Astrocyte (in vitro differentiated cells and primary cell): Measurements from ENCODE around the gene GZMA.

ENCODE experiments used
- EZH2 ChIP-seq: IDR thresholded peaks from 2 replicates; pipeline ENCODE4 v1.6.1; 2012; ENCODE audit warnings: mild to moderate bottlenecking, low read length, inconsistent platforms; ENCODE audit not compliant: insufficient read depth
- TF ChIP-seq, protein P1 (sequence below): IDR thresholded peaks from 2 replicates; pipeline ENCODE4 v1.5.1; 2011; ENCODE audit warnings: low read depth, mild to moderate bottlenecking, inconsistent platforms, low read length, moderate library complexity; ENCODE audit not compliant: insufficient read depth

DNA sequence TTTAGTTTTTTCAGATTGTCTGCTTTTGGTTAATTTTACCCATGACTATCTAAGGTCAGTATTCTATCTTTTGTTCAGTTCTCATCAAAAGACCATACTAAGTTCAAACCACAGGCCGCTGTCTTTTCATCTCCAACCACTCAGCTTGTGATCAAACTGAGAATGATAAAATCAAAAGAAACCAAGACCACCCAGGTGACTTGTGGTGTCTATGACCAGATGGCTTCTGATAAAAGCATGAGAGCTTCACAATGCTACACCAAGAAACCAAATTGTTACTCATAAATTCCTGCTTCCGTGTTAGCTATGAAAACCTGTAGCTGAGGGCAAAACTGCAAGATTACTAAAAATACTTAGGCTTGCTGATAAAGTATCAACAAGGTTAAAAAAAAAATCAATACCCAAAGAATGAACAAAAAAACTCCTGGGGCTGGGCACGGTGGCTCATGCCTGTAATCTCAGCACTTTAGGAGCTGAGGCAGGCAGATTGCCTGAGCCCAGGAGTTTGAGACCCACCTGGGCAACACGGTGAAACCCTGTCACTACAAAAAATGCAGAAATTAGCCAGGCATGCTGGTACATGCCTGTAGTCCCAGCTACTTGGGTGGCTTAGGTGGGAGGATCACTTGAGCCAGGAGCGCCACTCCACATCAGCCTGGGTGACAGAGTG is 31.7 kb downstream of the GZMA start:
- TF ChIP-seq, protein P1, sequence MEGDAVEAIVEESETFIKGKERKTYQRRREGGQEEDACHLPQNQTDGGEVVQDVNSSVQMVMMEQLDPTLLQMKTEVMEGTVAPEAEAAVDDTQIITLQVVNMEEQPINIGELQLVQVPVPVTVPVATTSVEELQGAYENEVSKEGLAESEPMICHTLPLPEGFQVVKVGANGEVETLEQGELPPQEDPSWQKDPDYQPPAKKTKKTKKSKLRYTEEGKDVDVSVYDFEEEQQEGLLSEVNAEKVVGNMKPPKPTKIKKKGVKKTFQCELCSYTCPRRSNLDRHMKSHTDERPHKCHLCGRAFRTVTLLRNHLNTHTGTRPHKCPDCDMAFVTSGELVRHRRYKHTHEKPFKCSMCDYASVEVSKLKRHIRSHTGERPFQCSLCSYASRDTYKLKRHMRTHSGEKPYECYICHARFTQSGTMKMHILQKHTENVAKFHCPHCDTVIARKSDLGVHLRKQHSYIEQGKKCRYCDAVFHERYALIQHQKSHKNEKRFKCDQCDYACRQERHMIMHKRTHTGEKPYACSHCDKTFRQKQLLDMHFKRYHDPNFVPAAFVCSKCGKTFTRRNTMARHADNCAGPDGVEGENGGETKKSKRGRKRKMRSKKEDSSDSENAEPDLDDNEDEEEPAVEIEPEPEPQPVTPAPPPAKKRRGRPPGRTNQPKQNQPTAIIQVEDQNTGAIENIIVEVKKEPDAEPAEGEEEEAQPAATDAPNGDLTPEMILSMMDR: no peak
- TF ChIP-seq EZH2: no peak
